GOT3 (cell line): Measurements from ENCODE around the gene MDH1.
"Not testable (repeated sequence)": the region's sequence is repeated elsewhere in the genome, so short reads cannot be mapped to it uniquely, and the experiment has no call there.

ENCODE experiments used
- DNase-seq: peaks from one replicate; lab custom pipeline; 2025; ENCODE audit warnings: mixed read lengths; lab: John Stamatoyannopoulos, UW

The MDH1 gene

GRCh38 chr2:63588385-63589147, at the start of gene MDH1, which contains the start of gene WDPCP:
Gene MDH1 (plus strand): TSS chr2:63588963. CDS start chr2:63589044, 81 bp downstream.
Gene WDPCP (minus strand): TSS chr2:63588477. CDS start chr2:63588271, 206 bp downstream.
- DNase-seq: peak; percentile 84

GRCh38 chr2:63539416-63540162, 49.2 kb upstream of the MDH1 start:
- DNase-seq: no peak

GRCh38 chr2:63544017-63544627, 44.6 kb upstream of the MDH1 start:
- no peak for DNase-seq

- no peak for DNase-seq
Measured at GRCh38 chr2:63545023-63545422, 43.7 kb upstream of the MDH1 start.

GRCh38 chr2:63553049-63553448, 35.7 kb upstream of the MDH1 start:
- DNase-seq: no peak

GRCh38 chr2:63555299-63555698, 33.5 kb upstream of the MDH1 start:
- no peak for DNase-seq

GRCh38 chr2:63555931-63556330, 32.8 kb upstream of the MDH1 start:
- DNase-seq: no peak

- DNase-seq: not testable (repeated sequence)
Measured at GRCh38 chr2:63557819-63558218, 30.9 kb upstream of the MDH1 start.

- DNase-seq: not testable (repeated sequence)
Measured at GRCh38 chr2:63558922-63559321, 29.8 kb upstream of the MDH1 start.

- no peak for DNase-seq
Measured at GRCh38 chr2:63562751-63563150, 26.0 kb upstream of the MDH1 start.

- DNase-seq: no peak
Measured at GRCh38 chr2:63569740-63570139, 19.0 kb upstream of the MDH1 start.

GRCh38 chr2:63571291-63571690, 17.5 kb upstream of the MDH1 start:
- DNase-seq: no peak

GRCh38 chr2:63572001-63572400, 16.8 kb upstream of the MDH1 start:
- no peak for DNase-seq

- not testable (repeated sequence) for DNase-seq
Measured at GRCh38 chr2:63573026-63573425, 15.7 kb upstream of the MDH1 start.

GRCh38 chr2:63573726-63574345, 14.9 kb upstream of the MDH1 start:
- DNase-seq: not testable (repeated sequence)

GRCh38 chr2:63576546-63576945, 12.2 kb upstream of the MDH1 start:
- no peak for DNase-seq

- DNase-seq: no peak
Measured at GRCh38 chr2:63578767-63579166, 10.0 kb upstream of the MDH1 start.

GRCh38 chr2:63580651-63581297, 8.0 kb upstream of the MDH1 start:
- DNase-seq: no peak

GRCh38 chr2:63581298-63581961, 7.3 kb upstream of the MDH1 start:
- DNase-seq: no peak

- no peak for DNase-seq
Measured at GRCh38 chr2:63582873-63583272, 5.9 kb upstream of the MDH1 start.

- DNase-seq: no peak
Measured at GRCh38 chr2:63587814-63588384, 864 bp upstream of the MDH1 start.
